Amniotic epithelial cell (primary cell): ENCODE measurements around the gene NME4.

Experiments used
- DNase-seq: peaks from one replicate; pipeline ENCODE4 v3.0.0-alpha.2; 2010; ENCODE audit warnings: low read depth

The NME4 gene

DNA sequence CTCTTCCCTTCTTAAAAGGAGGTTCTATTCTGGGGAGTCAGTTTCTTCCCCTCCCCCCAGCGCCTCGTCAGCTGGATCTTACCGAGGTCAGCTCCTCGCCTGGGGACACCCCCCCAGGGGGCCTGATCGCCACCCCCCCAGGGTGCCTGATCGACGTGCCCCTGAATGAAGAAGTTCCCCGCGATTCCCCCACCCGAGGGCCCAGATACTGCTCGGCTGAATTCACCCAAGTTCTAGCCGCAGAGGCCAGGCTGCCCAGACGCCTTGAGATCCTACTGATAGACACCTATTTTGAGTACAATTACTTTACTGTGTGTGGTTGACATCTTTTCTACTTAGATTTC, 29.9 kb downstream of the NME4 start:
- DNase-seq, result no peak

DNA sequence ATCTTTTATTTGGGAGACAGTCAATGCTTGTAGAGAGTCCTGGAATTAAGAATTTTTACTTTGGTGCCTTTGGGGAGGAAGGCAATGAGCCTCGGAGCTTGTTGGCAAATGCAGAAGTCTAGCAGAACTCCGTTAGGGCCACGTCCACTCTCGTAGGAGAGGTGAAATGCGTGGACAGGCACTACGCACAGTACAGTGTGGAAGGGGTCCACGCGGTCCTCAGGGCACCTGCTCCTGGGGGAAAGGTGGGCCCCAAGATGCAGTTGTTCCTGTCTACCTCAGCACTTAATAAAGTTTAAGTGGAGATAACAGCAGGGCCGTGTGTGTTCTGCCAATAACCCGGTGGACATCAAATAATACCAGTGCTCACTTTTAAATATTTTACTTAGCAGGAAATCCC, 30.3 kb downstream of the NME4 start:
- DNase-seq, result no peak

DNA sequence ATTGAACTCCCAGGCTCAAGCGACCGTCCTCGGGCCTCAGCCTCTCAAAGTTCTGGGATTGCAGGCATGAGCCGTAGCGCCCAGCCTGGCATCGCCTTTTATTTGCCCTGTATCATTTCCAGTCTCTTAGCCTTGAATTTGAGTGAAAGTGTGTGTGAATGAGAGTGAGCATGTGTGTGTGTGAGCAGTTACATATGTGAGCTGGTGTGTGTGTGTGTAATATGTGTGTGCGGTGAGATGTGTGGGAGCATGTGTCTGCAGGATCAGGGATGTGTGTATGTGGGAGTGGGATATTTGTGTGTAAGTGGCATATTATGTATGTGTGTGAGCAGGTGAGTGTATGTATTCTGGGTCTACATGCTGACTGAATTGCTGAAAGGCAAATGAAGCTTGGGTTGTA, 33.9 kb downstream of the NME4 start:
- DNase-seq, result no peak

DNA sequence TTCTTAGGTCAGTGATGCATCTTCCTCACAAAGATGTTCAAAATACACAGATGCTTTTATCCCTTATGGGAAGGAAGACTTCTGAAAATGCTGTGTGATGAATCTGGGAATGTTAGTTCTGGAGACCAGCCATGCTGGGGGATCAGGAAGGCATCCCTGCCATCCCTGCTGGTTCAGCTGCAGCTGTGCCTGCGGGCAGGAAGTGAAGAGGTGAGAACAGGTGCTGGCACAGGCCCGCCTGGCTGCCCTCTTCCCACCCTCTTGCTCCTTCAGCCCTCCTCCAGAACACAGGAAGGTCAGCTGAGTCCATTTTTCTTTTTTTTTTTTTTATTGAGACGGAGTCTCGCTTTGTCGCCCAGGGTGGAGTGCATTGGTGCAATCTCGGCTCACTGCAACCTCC, 43.6 kb downstream of the NME4 start:
- DNase-seq, result no peak

DNA sequence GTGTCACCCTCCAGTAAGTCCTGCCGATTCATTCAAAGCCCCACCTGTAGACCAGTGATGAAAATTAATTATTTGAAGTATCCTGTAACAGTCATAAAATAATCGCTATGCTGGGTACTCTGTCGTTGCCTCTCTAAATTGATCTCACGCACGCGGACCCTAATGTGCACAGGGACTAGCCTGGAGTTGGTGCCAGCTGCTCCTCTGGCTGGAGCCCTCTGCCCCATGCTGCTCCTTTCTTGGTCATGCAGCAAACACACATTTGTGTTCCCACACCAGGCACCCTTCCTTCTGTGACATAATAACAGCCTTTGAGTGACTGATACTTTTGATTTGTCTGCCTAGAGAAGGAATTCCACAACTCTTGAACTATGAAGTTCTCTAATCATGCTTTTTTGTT, 44.4 kb downstream of the NME4 start:
- DNase-seq, result no peak

DNA sequence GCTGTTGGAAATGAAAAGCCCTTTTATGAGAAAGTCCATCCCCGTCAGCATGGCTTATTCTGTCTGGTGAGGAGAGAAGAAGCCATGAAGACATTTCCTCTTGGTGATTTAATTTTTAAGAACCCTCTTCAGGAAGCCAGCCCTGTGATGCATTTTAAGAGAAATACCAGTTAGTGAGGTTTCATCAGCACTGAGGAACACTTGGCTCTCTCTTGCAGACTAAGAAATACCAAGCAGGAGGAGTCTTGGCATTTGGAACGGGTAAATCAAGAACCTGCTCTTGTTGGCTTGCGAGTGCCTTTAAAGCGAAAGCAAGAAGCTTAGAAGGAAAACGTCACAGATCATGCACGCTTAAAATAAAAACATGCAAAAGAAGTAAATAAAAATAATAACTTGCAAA, 46.0 kb downstream of the NME4 start:
- no peak for DNase-seq

DNA sequence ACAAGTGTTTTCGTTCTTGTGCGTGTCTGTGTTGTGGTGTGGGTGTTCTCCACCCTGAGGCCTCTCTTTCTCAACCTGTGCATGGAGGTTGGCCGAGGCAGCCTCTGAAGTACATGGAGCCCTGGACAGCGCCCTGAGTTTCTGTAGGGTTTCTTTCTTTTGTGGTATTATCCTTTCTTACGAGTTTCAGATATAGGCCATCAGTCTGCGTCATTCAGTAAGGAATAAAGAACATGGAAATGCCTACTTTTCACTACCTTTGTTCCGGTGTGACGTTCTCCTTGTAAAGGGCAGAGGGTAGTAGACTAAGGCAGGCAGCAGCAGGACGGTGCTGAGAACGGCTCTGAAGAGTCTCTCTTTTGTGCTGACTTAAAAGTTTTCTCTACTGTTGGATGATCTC, 47.0 kb downstream of the NME4 start:
- no peak for DNase-seq

DNA sequence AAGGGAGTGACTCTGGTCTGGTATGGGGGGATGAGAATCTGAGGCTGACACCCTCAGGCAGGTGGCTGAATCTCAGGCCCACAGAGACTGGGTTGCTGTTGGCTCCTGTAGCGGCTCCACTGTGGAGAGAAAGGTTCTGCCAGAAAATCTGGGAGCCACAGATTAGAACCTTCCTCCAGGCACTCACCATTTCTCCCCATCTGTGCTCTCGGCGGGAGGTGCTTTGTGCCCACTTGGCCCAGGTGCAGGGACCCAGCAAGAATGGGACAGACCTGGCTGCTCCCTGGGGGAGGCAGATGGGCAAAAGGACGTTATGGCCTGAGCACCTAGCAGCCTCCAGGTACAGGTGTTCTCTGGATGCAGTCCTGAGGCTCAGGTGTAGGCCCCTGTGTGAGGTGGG, 48.6 kb downstream of the NME4 start:
- DNase-seq, result no peak
